A673 (cell line): ENCODE data around the gene GALNT18. TPM values are rescaled to one million over a fixed set of nuclear protein-coding genes. Genes with fewer than 3 reads are reported as not detected.

Experiments
- BruUV-seq: library from RNA; stranded (reverse); fragments of 400-500 nt; replicated peaks from 2 replicates; lab custom pipeline; 2021; lab: Mats Ljungman, UMichigan
- CTCF ChIA-PET: fragments of 300-600 bp; sonication (Branson Sonifier 250); formaldehyde crosslinking; loops from one replicate; lab custom pipeline; 2022; ENCODE audit warnings: antibody characterized with exemption; lab: Charles Lee
- POLR2A ChIA-PET: fragments of 300-600 bp; sonication (Branson Sonifier 250); formaldehyde crosslinking; loops from one replicate; lab custom pipeline; 2022; ENCODE audit warnings: antibody characterized with exemption; ENCODE audit not compliant: low non-redundant PET; lab: Charles Lee
- DNase-seq: peaks from one replicate; pipeline ENCODE4 v3.0.0-alpha.2; 2015; ENCODE audit warnings: low spot score
- H3K27ac ChIP-seq: fragments of 200-600 bp; sonication (generic); 2 replicates; pipeline ENCODE4 v1.5.1; 2016; ENCODE audit warnings: mixed run types, low read depth, mild to moderate bottlenecking, mixed read lengths, antibody characterized with exemption, low read length; ENCODE audit not compliant: poor library complexity, severe bottlenecking
- H3K27me3 ChIP-seq: fragments of 200-600 bp; sonication (generic); replicated peaks from 2 replicates; pipeline ENCODE4 v1.6.1; 2017; ENCODE audit warnings: mixed run types, low read depth, mild to moderate bottlenecking, mixed read lengths, antibody characterized with exemption, low read length; ENCODE audit not compliant: insufficient read depth, poor library complexity
- H3K36me3 ChIP-seq: fragments of 200-600 bp; sonication (generic); 2 replicates; pipeline ENCODE4 v1.6.1; 2016; ENCODE audit warnings: mixed run types, mild to moderate bottlenecking, mixed read lengths, antibody characterized with exemption, low read length; ENCODE audit not compliant: insufficient read depth, poor library complexity, severe bottlenecking
- H3K4me1 ChIP-seq: fragments of 200-600 bp; sonication (generic); 2 replicates; pipeline ENCODE4 v1.6.1; 2017; ENCODE audit warnings: mixed run types, mild to moderate bottlenecking, mixed read lengths, antibody characterized with exemption, low read length; ENCODE audit not compliant: insufficient read depth, poor library complexity, severe bottlenecking
- H3K4me3 ChIP-seq: fragments of 200-600 bp; sonication (generic); 2 replicates; pipeline ENCODE4 v1.5.1; 2016; ENCODE audit warnings: low read depth, mixed run types, mild to moderate bottlenecking, mixed read lengths, low read length; ENCODE audit not compliant: poor library complexity, severe bottlenecking
- H3K9me3 ChIP-seq: fragments of 200-600 bp; sonication (generic); 2 replicates; pipeline ENCODE4 v1.6.1; 2016; ENCODE audit warnings: mixed run types, low read depth, mild to moderate bottlenecking, mixed read lengths, antibody characterized with exemption, low read length; ENCODE audit not compliant: poor library complexity, severe bottlenecking
- CTCF ChIP-seq: fragments of 300-800, 200-600 bp; sonication (generic); conservative IDR thresholded peaks from 2 replicates; pipeline ENCODE4 v1.5.1; 2017; ENCODE audit warnings: low read depth, mild to moderate bottlenecking, antibody characterized with exemption, low read length, moderate library complexity, mixed read lengths
- EZH2 ChIP-seq: fragments of 200-600 bp; sonication (generic); IDR thresholded peaks from 2 replicates; pipeline ENCODE4 v1.6.1; 2017; ENCODE audit warnings: borderline replicate concordance, low read depth, mild to moderate bottlenecking, mixed read lengths, antibody characterized with exemption, low read length; ENCODE audit not compliant: poor library complexity, severe bottlenecking
- intact Hi-C: fragments of 100-400 bp; cut with micrococcal nuclease; formaldehyde crosslinking; loops from one replicate; pipeline ENCODE4 v1.10.0; 2022; ENCODE audit not compliant: unreplicated experiment
- total RNA-seq: library from RNA; stranded (reverse); gene quantifications from 2 replicates; pipeline ENCODE4 v1.2.3, GENCODE V29; 2021

The GALNT18 gene
- total RNA-seq, 1 experiment from 2014 or later, result 0.37 TPM

- POLR2A ChIA-PET, result no interaction called here
These were observed 47.2 kb downstream of the GALNT18 start for GRCh38 chr11:11574373-11575287.

DNA sequence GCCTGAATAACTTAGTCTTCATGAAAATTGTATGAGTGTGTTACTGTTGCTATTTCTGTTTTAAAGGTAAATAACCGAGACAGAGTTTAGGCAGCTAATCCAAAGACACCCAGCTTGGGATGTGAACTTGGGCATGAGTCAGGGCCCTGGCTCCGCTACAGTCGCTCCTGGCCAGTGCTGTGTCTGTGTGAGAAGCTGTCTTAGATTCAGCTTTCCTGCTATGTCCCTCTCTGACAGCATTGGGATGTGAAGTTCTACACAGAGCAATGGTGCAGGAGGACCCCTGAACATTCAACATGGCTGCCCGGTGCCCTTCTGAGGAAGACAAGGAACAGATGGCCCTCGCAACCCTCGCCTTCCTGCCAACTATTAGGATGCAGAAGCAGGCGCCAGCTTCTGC is 49.4 kb downstream of the GALNT18 start:
- intact Hi-C loops, result no loop called here
- CTCF ChIA-PET, result no interaction called here

More at GRCh38 chr11:11574373-11575287, 47.2 kb downstream of the GALNT18 start:
- no peak for DNase-seq
- H3K4me1 ChIP-seq, result no peaks in the 10 kb centered on the region
- no peak overlapping the region for H3K27ac ChIP-seq
- H3K4me3 ChIP-seq, result no peak overlapping the region
- no peaks in the 10 kb centered on the region for H3K36me3 ChIP-seq
- no TSS peak for BruUV-seq
- CTCF ChIA-PET, result no interaction called here
- TF ChIP-seq EZH2 (no peak), CTCF (no peak)
- no peaks in the 10 kb centered on the region for H3K27me3 ChIP-seq
- intact Hi-C loops, result no loop called here
- H3K9me3 ChIP-seq, result no peaks in the 10 kb centered on the region

DNA sequence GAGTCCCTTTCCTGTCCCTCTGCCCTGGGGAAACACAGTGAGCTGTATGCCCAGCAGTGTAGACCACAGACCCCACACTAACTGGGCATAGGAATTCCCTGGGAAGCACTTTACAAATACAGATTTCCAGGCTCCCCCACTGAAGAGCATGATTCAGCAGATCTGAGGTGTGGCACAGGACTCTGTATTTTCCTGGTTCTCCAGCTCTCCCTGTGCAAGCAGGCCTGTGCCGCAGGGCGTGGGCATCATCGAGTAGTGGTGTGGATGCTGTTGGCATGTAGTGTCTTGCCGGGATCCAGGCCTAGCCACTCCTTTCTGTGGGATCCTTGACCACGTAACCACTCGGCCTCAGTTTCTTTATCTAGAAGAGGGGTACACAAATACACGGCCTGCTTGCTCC is 49.9 kb downstream of the GALNT18 start:
- no peaks in the 10 kb centered on the region for H3K4me1 ChIP-seq
- H3K27me3 ChIP-seq, result no peaks in the 10 kb centered on the region
- POLR2A ChIA-PET, result no interaction called here
- CTCF ChIA-PET, result no interaction called here
- no peaks in the 10 kb centered on the region for H3K36me3 ChIP-seq
- BruUV-seq, result no TSS peak
- no peak overlapping the region for H3K27ac ChIP-seq
- intact Hi-C loops, result no loop called here
- TF ChIP-seq CTCF, result no peak
- no peak for TF ChIP-seq EZH2
- no peak overlapping the region for H3K4me3 ChIP-seq
- no peaks in the 10 kb centered on the region for H3K9me3 ChIP-seq
- DNase-seq, result no peak

More for the DNA sequence above, 49.4 kb downstream of the GALNT18 start:
- POLR2A ChIA-PET, result no interaction called here
- Histone ChIP-seq H3K27me3 (no peaks in the 10 kb centered on the region), H3K9me3 (no peaks in the 10 kb centered on the region), H3K4me1 (no peaks in the 10 kb centered on the region), H3K27ac (no peak overlapping the region), H3K36me3 (no peaks in the 10 kb centered on the region), H3K4me3 (no peak overlapping the region)
- TF ChIP-seq EZH2 (no peak), CTCF (no peak)
- DNase-seq, result no peak
- BruUV-seq, result no TSS peak
